Psoas muscle (tissue), 8 donors: ENCODE measurements around the gene C16orf74. TPM values are rescaled to one million over a fixed set of nuclear protein-coding genes. Genes with fewer than 3 reads are reported as not detected.

Source experiments
- ATAC-seq, 4 donors: fragments of 200-7000 bp; cut with Tn5 transposase; one replicate each; pipeline ENCODE4 v1.9.1; 2020; ENCODE audit warnings: moderate library complexity in 3 of 4, mild to moderate bottlenecking in 2 of 4
- DNase-seq, 2 donors: peaks; one replicate each; pipeline ENCODE4 v3.0.0-alpha.2; 2020
- H3K27ac ChIP-seq: fragments of 200-600 bp; one replicate; pipeline ENCODE4 v1.8.0; 2022
- H3K27me3 ChIP-seq, 3 donors: fragments of 200-600 bp in 1 of 3; one replicate each; pipeline versions ENCODE4 v1.6.1 to v1.8.0; 2013 to 2022; ENCODE audit warnings: low read length in 2 of 3, mild to moderate bottlenecking in 2 of 3, moderate library complexity in 1 of 3; ENCODE audit not compliant: insufficient read depth in 3 of 3
- H3K36me3 ChIP-seq, 2 donors: fragments of 200-600 bp in 1 of 2; one replicate each; pipeline versions ENCODE4 v1.6.1 to v1.8.0; 2013 to 2022; ENCODE audit warnings: low read depth in 1 of 2, mild to moderate bottlenecking in 1 of 2, moderate library complexity in 1 of 2; ENCODE audit not compliant: insufficient read depth in 1 of 2
- H3K4me1 ChIP-seq: fragments of 200-600 bp; one replicate; pipeline ENCODE4 v1.8.0; 2022
- H3K4me3 ChIP-seq: fragments of 200-600 bp; one replicate; pipeline ENCODE4 v1.8.0; 2022; ENCODE audit warnings: mild to moderate bottlenecking
- H3K9me3 ChIP-seq: fragments of 200-600 bp; one replicate; pipeline ENCODE4 v1.8.0; 2022
- CTCF ChIP-seq: fragments of 200-600 bp; IDR thresholded peaks from one replicate; pipeline ENCODE4 v1.8.0; 2022; ENCODE audit warnings: antibody characterized with exemption
- WGBS, 3 donors: extraction: QIAGEN DNeasy Blood & Tissue Kit; methylation state at CpG; one replicate each; pipeline versions ENCODE4 v1.1.6 to v1.1.7; 2013; 5-methylcytosine and 5-hydroxymethylcytosine counted together
- intact Hi-C, 2 donors: fragments of 100-400 bp; cut with DNase I; formaldehyde crosslinking; loops; one replicate each; pipeline versions ENCODE4 v1.11.0 to v1.14.2; 2022
- polyA plus RNA-seq, 3 donors: library from polyadenylated mRNA; stranded (reverse); fragments of 200-250 nt; gene quantifications; one replicate each; pipeline ENCODE4 v1.2.3, GENCODE V29; 2013
- total RNA-seq, 4 donors: library from RNA; stranded (reverse); fragmentation: NEBNext Ultra II Directional in 2 of 4; extraction: Animal tissue kit (Norgen Biotek cat#: 25700) in 2 of 4; gene quantifications; one replicate each; pipeline versions ENCODE4 v1.2.1 to v1.2.4, GENCODE V29; 2021 to 2023
- donor health status: healthy with polysubstance abuse.
- donor health status: DM: no; HTN: no; CAD: no; lungs with moderate emphysema.
- donor health status: Bipolar disorder and iron deficiency.
- donor health status: healthy.
- donor health status: DM: yes; HTN: yes; CAD: no.
- donor health status: DM: no; HTN: no; CAD: no.
- donor health status: DM: no; HTN: no; CAD: no.
- donor health status: DM: yes; HTN: yes; CAD: no.

C16orf74 gene
- total and polyA plus RNA-seq, 7 donors = 0.13 to 3.8 (median 0.24) TPM; not detected in 2

- H3K27ac ChIP-seq = peak overlapping the region; percentile 2
- intact Hi-C loops = no loop called here
- TF ChIP-seq CTCF = no peak
- H3K9me3 ChIP-seq = no peaks in the 10 kb centered on the region
- no peaks in the 10 kb centered on the region for H3K27me3 ChIP-seq
- no peak for DNase-seq
- 72 to 83% (median 77%) methylated on average over 4 of the region's 4 CpGs for WGBS, 3 donors
- no peak overlapping the region for H3K4me3 ChIP-seq
- no peak for ATAC-seq
- peaks cover 21% of the 10 kb centered on the region for H3K4me1 ChIP-seq
- H3K36me3 ChIP-seq = peaks cover 0 to 84% of the 10 kb centered on the region in 2 donors
Measured at GRCh38 chr16:85674418-85674755, 76.5 kb downstream of the C16orf74 start.

GRCh38 chr16:85673529-85674417 lies 77.1 kb downstream of the C16orf74 start:
- peaks cover 27% of the 10 kb centered on the region for H3K4me1 ChIP-seq
- peak overlapping the region; percentile 2 for H3K27ac ChIP-seq
- intact Hi-C loops = no loop called here
- ATAC-seq (peak; percentile 59 to 77 (median 70)), DNase-seq (no peak)
- no peaks in the 10 kb centered on the region for H3K27me3 ChIP-seq
- H3K36me3 ChIP-seq = peaks cover 0 to 89% of the 10 kb centered on the region in 2 donors
- no peak overlapping the region for H3K4me3 ChIP-seq
- H3K9me3 ChIP-seq = no peaks in the 10 kb centered on the region
- no peak for TF ChIP-seq CTCF
- whole genome bisulfite sequencing, 3 donors = 55 to 70% (median 61%) methylated on average over 19 of the region's 19 CpGs

GRCh38 chr16:85670840-85671239 lies 80.1 kb downstream of the C16orf74 start:
- Histone ChIP-seq H3K9me3 (no peaks in the 10 kb centered on the region), H3K4me1 (peaks cover 27% of the 10 kb centered on the region), H3K4me3 (no peak overlapping the region), H3K27me3 (no peaks in the 10 kb centered on the region), H3K36me3 (peaks cover 8 to 97% of the 10 kb centered on the region in 2 donors), H3K27ac (no peak overlapping the region)
- intact Hi-C loops = no loop called here
- TF ChIP-seq CTCF = no peak
- DNase-seq (no peak), ATAC-seq (no peak)
- WGBS, 3 donors = 96 to 97% (median 97%) methylated on average over 14 of the region's 14 CpGs

GRCh38 chr16:85668676-85669424 lies 82.0 kb downstream of the C16orf74 start:
- TF ChIP-seq CTCF = no peak
- peaks cover 20% of the 10 kb centered on the region for H3K4me1 ChIP-seq
- peaks cover 10 to 94% of the 10 kb centered on the region in 2 donors for H3K36me3 ChIP-seq
- H3K4me3 ChIP-seq = no peak overlapping the region
- H3K9me3 ChIP-seq = no peaks in the 10 kb centered on the region
- ATAC-seq (no peak), DNase-seq (peak in 1 of 2 donors; percentile 31)
- H3K27me3 ChIP-seq = no peaks in the 10 kb centered on the region
- intact Hi-C loops = no loop called here
- no peak overlapping the region for H3K27ac ChIP-seq
- WGBS, 3 donors = 87 to 91% (median 91%) methylated on average over 10 of the region's 10 CpGs
